Aorta (tissue), 5 donors: Measurements from ENCODE around the gene PSMB9. TPM values are rescaled to one million over a fixed set of nuclear protein-coding genes. Genes with fewer than 3 reads are reported as not detected.
"Not testable (repeated sequence)": the region's sequence is repeated elsewhere in the genome, so short reads cannot be mapped to it uniquely, and the experiment has no call there.

Experiments used
- ATAC-seq: fragments of 200-7000 bp; cut with Tn5 transposase; one replicate; pipeline ENCODE4 v1.9.1; 2022; ENCODE audit warnings: moderate library complexity; ENCODE audit not compliant: low FRiP score
- DNase-seq, 2 donors: peaks; one replicate each; pipeline ENCODE4 v3.0.0-alpha.2; 2020
- H3K27ac ChIP-seq, 2 donors: one replicate each; pipeline ENCODE4 v1.5.1; 2013; ENCODE audit warnings: low read length in 2 of 2, mild to moderate bottlenecking in 2 of 2, moderate library complexity in 2 of 2, control low read depth in 1 of 2, inconsistent platforms in 1 of 2, low read depth in 1 of 2
- H3K27me3 ChIP-seq, 2 donors: one replicate each; pipeline ENCODE4 v1.6.1; 2013; ENCODE audit warnings: control low read depth in 1 of 2, low read length in 1 of 2, mild to moderate bottlenecking in 1 of 2, moderate library complexity in 1 of 2; ENCODE audit not compliant: insufficient read depth in 2 of 2, control insufficient read depth in 1 of 2
- H3K36me3 ChIP-seq, 2 donors: one replicate each; pipeline ENCODE4 v1.6.1; 2013; ENCODE audit warnings: control low read depth in 1 of 2, low read length in 1 of 2, mild to moderate bottlenecking in 1 of 2; ENCODE audit not compliant: insufficient read depth in 2 of 2, control insufficient read depth in 1 of 2
- H3K4me1 ChIP-seq, 2 donors: one replicate each; pipeline ENCODE4 v1.6.1; 2013; ENCODE audit warnings: low read length in 2 of 2, control low read depth in 1 of 2, mild to moderate bottlenecking in 1 of 2, moderate library complexity in 1 of 2; ENCODE audit not compliant: insufficient read depth in 2 of 2, control insufficient read depth in 1 of 2
- H3K4me3 ChIP-seq, 2 donors: one replicate each; pipeline ENCODE4 v1.5.1; 2013; ENCODE audit warnings: low read length in 2 of 2, control low read depth in 1 of 2, mild to moderate bottlenecking in 1 of 2
- H3K9me3 ChIP-seq: one replicate; pipeline ENCODE4 v1.6.1; 2013; ENCODE audit warnings: mild to moderate bottlenecking, low read length; ENCODE audit not compliant: control insufficient read depth
- WGBS, 2 donors: extraction: QIAGEN DNeasy Blood & Tissue Kit; methylation state at CpG; one replicate each; pipeline ENCODE4 v1.1.7; 2013; 5-methylcytosine and 5-hydroxymethylcytosine counted together
- intact Hi-C, 2 donors: fragments of 100-400 bp; cut with DNase I; formaldehyde crosslinking; loops; one replicate each; pipeline versions ENCODE4 v1.14.2 to v1.15.0; 2022
- long read RNA-seq, 2 donors: library from polyadenylated mRNA; unstranded; transcript quantifications; one replicate each; pipeline ENCODE4 v2.0.0, GENCODE V29; 2020 to 2021
- polyA plus RNA-seq, 2 donors: library from polyadenylated mRNA; stranded (reverse); fragments of 200-250 nt; gene quantifications; one replicate each; pipeline ENCODE4 v1.2.3, GENCODE V29; 2013
- total RNA-seq, 2 donors: library from RNA; stranded (reverse); fragmentation: NEBNext Ultra II Directional; extraction: Animal tissue kit (Norgen Biotek cat#: 25700); gene quantifications; one replicate each; pipeline ENCODE4 v1.2.1, GENCODE V29; 2021
- donor health status: healthy with polysubstance abuse.
- donor health status: Bipolar disorder and iron deficiency.
- donor health status: DM: no; HTN: no; CAD: no.
- donor health status: DM: no; HTN: no; CAD: no.
- donor health status: DM: yes; HTN: yes; CAD: no.

PSMB9 gene
- total RNA-seq (10 to 100 TPM; 24.9 to 42.8 TPM), polyA plus RNA-seq (10 to 100 TPM; 27.9 to 38.8 TPM)
- long read RNA-seq, donor 1, transcript PSMB9-207 (6 exons, 782 nt), result major isoform, 14 of 33 reads
- long read RNA-seq, donor 1, partial matches to known transcripts, result 0 of 33 reads
- long read RNA-seq, donor 1, other reads (novel, unspliced or antisense), result 19 of 33 reads
- long read RNA-seq, donor 2, transcript PSMB9-207 (6 exons, 782 nt), result major isoform, 9 of 24 reads
- long read RNA-seq, donor 2, partial matches to known transcripts, result 13 of 24 reads
- long read RNA-seq, donor 2, other reads (novel, unspliced or antisense), result 2 of 24 reads

GRCh38 chr6:32853541-32854375, at the start of gene PSMB9, which contains the start of gene TAP1:
Gene PSMB9, plus strand, starts transcription at chr6:32854192. Its CDS starts 38 bp downstream, at chr6:32854230.
Gene TAP1, minus strand, starts transcription at chr6:32853704. Its CDS starts 68 bp downstream, at chr6:32853636.
- no peaks in the 10 kb centered on the region for H3K27me3 ChIP-seq
- no peaks in the 10 kb centered on the region for H3K9me3 ChIP-seq
- peaks cover 0 to 6% of the 10 kb centered on the region in 2 donors for H3K36me3 ChIP-seq
- DNase-seq (peak; percentile 97 to 98), ATAC-seq (peak; percentile 98)
- H3K4me1 ChIP-seq, result no peaks in the 10 kb centered on the region
- H3K27ac ChIP-seq, result peak within 1 kb of the TSS; percentile 58 to 89
- peak within 1 kb of the TSS; percentile 54 to 97 for H3K4me3 ChIP-seq
- 0% methylated on average over 68 of the region's 68 CpGs for WGBS, 2 donors
- intact Hi-C loops, result loop anchor here (1.0 to 2.0 kb wide), 2 partner anchors 14 to 15 kb away; partner anchors contain the start of gene TAP2 (in 1 of the 2)

GRCh38 chr6:32805404-32805803, 48.6 kb upstream of the PSMB9 start:
- H3K9me3 ChIP-seq, ATAC-seq, H3K27me3 ChIP-seq, H3K36me3 ChIP-seq, intact Hi-C loops, H3K4me3 ChIP-seq, H3K27ac ChIP-seq, DNase-seq, H3K4me1 ChIP-seq: not testable (repeated sequence)

- H3K9me3 ChIP-seq, result no peaks in the 10 kb centered on the region
- no peaks in the 10 kb centered on the region for H3K4me1 ChIP-seq
- intact Hi-C loops, result no loop called here
- no peak overlapping the region for H3K27ac ChIP-seq
- ATAC-seq, result no peak
- 71 to 75% methylated on average over 5 of the region's 5 CpGs for WGBS, 2 donors
- peaks cover 0 to 3% of the 10 kb centered on the region in 2 donors for H3K27me3 ChIP-seq
- no peaks in the 10 kb centered on the region for H3K36me3 ChIP-seq
- H3K4me3 ChIP-seq, result no peak overlapping the region
- DNase-seq, result no peak
These were observed 46.9 kb upstream of the PSMB9 start for GRCh38 chr6:32807020-32807580.

- DNase-seq (no peak), ATAC-seq (no peak)
These were observed 44.8 kb upstream of the PSMB9 start for GRCh38 chr6:32809171-32809570.

GRCh38 chr6:32814145-32814544, 39.8 kb upstream of the PSMB9 start:
- H3K4me1 ChIP-seq, result no peaks in the 10 kb centered on the region
- no peaks in the 10 kb centered on the region for H3K36me3 ChIP-seq
- no peak overlapping the region for H3K27ac ChIP-seq
- ATAC-seq, result no peak
- 90 to 92% methylated on average over 2 of the region's 2 CpGs for WGBS, 2 donors
- no peaks in the 10 kb centered on the region for H3K27me3 ChIP-seq
- no peak for DNase-seq
- H3K4me3 ChIP-seq, result no peak overlapping the region
- intact Hi-C loops, result no loop called here
- H3K9me3 ChIP-seq, result no peaks in the 10 kb centered on the region

More at GRCh38 chr6:32809171-32809570, 44.8 kb upstream of the PSMB9 start:
- Histone ChIP-seq H3K27me3 (peaks cover 0 to 3% of the 10 kb centered on the region in 2 donors), H3K36me3 (no peaks in the 10 kb centered on the region), H3K4me3 (no peak overlapping the region), H3K4me1 (no peaks in the 10 kb centered on the region), H3K27ac (no peak overlapping the region), H3K9me3 (no peaks in the 10 kb centered on the region)
- 3 to 39% methylated on average over 1 of the region's 1 CpG for WGBS, 2 donors
- intact Hi-C loops, result no loop called here

GRCh38 chr6:32815115-32815514, 38.9 kb upstream of the PSMB9 start:
- H3K27me3 ChIP-seq, result no peaks in the 10 kb centered on the region
- no peak overlapping the region for H3K27ac ChIP-seq
- intact Hi-C loops, result no loop called here
- H3K4me3 ChIP-seq, result no peak overlapping the region
- DNase-seq (no peak), ATAC-seq (no peak)
- no peaks in the 10 kb centered on the region for H3K4me1 ChIP-seq
- 57 to 71% methylated on average over 5 of the region's 5 CpGs for WGBS, 2 donors
- no peaks in the 10 kb centered on the region for H3K36me3 ChIP-seq
- H3K9me3 ChIP-seq, result no peaks in the 10 kb centered on the region

GRCh38 chr6:32815996-32816395, 38.0 kb upstream of the PSMB9 start:
- Histone ChIP-seq H3K36me3 (no peaks in the 10 kb centered on the region), H3K4me3 (no peak overlapping the region), H3K9me3 (no peaks in the 10 kb centered on the region), H3K27me3 (no peaks in the 10 kb centered on the region), H3K4me1 (no peaks in the 10 kb centered on the region), H3K27ac (no peak overlapping the region)
- WGBS, 2 donors, result 94 to 97% methylated on average over 2 of the region's 2 CpGs
- intact Hi-C loops, result no loop called here
- no peak for ATAC-seq
- no peak for DNase-seq

GRCh38 chr6:32816746-32817204, 37.2 kb upstream of the PSMB9 start, which contains the start of gene HLA-DOB:
Gene HLA-DOB, minus strand, starts transcription at chr6:32817002. Its CDS starts 51 bp downstream, at chr6:32816951.
- Histone ChIP-seq H3K36me3 (no peaks in the 10 kb centered on the region), H3K4me1 (no peaks in the 10 kb centered on the region), H3K27ac (no peak within 1 kb of the TSS), H3K4me3 (no peak within 1 kb of the TSS), H3K9me3 (no peaks in the 10 kb centered on the region), H3K27me3 (no peaks in the 10 kb centered on the region)
- ATAC-seq (no peak), DNase-seq (no peak)
- WGBS, 2 donors, result 63 to 66% methylated on average over 3 of the region's 3 CpGs
- intact Hi-C loops, result no loop called here
